PC-3 (cell line): ENCODE measurements around the gene CHODL.

ENCODE experiments used
- CTCF ChIP-seq: fragments of 300-600 bp; sonication (generic); conservative IDR thresholded peaks from 2 replicates; pipeline ENCODE4 v1.5.1; 2017; ENCODE audit warnings: antibody characterized with exemption, low read depth, mild to moderate bottlenecking, low read length
- EZH2 ChIP-seq: fragments of 300-600 bp; sonication (generic); IDR thresholded peaks from one replicate; pipeline ENCODE4 v1.6.1; 2017; ENCODE audit warnings: antibody characterized with exemption, mild to moderate bottlenecking, low read length; ENCODE audit not compliant: unreplicated experiment
- EZH2phosphoT487 ChIP-seq: fragments of 300-600 bp; sonication (generic); IDR thresholded peaks from 2 replicates; pipeline ENCODE4 v1.6.1; 2018; ENCODE audit warnings: mild to moderate bottlenecking, antibody characterized with exemption, low read length, borderline replicate concordance

- no peak for TF ChIP-seq CTCF
- TF ChIP-seq EZH2: no peak
- no peak for TF ChIP-seq EZH2phosphoT487
Measured at GRCh38 chr21:18274370-18274769, 29.7 kb downstream of the CHODL start.
